ENCODE data around the gene HRH1. TPM values are rescaled to one million over a fixed set of nuclear protein-coding genes. Genes with fewer than 3 reads are reported as not detected.
A peak's percentile ranks its signal among the peaks of the same experiment; 100 is the strongest.

HRH1 gene
- total and polyA plus RNA-seq, 4 donors, result 10.4 to 21.3 (median 15.1) TPM

- Histone ChIP-seq H3K36me3 (ENCODE audit: control insufficient read depth, insufficient read depth, low read length) (no peaks in the 10 kb centered on the region), H3K9me3 (ENCODE audit: control insufficient read depth, insufficient read depth, low read length) (no peaks in the 10 kb centered on the region), H3K4me3 (ENCODE audit: low read depth, low read length) (no peak overlapping the region), H3K4me1 (ENCODE audit: control insufficient read depth, insufficient read depth, low read length) (no peaks in the 10 kb centered on the region), H3K27ac (ENCODE audit: low read depth, low read length) (no peak overlapping the region), H3K27me3 (ENCODE audit: control insufficient read depth, insufficient read depth, low read length) (no peaks in the 10 kb centered on the region)
- WGBS (ENCODE audit: insufficient coverage), result 97% methylated on average over 4 of the region's 4 CpGs
- DNase-seq (ENCODE audit: low read depth in 4 of 6, low spot score in 6 of 6), result no peak
Observed at GRCh38 chr3:11230125-11230524, 75.8 kb downstream of the HRH1 start.

DNA sequence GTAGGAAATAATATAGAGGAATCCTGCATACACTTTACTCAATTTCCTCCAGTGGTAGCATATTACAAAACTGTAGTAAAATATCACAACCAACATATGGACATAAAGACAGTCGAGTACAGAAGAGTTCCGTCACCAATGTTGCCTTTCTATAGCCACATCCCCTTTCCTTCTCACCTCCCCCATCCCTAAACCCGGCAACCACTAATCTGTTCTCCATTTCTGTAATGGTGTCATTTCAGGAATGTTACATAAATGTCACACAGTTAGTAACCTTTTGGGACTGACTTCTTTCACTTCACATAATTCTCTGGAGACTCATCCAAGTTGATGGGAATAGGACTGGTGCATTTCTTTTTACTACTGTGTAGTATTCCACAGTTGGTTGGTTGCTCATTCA lies 76.5 kb downstream of the HRH1 start:
- no peaks in the 10 kb centered on the region for H3K36me3 ChIP-seq (ENCODE audit: control insufficient read depth, insufficient read depth, low read length)
- no peak overlapping the region for H3K27ac ChIP-seq (ENCODE audit: low read depth, low read length)
- DNase-seq (ENCODE audit: low read depth in 4 of 6, low spot score in 6 of 6), result no peak
- H3K4me3 ChIP-seq (ENCODE audit: low read depth, low read length), result no peak overlapping the region
- H3K4me1 ChIP-seq (ENCODE audit: control insufficient read depth, insufficient read depth, low read length), result peaks cover 7% of the 10 kb centered on the region
- no peaks in the 10 kb centered on the region for H3K9me3 ChIP-seq (ENCODE audit: control insufficient read depth, insufficient read depth, low read length)
- WGBS (ENCODE audit: insufficient coverage), result 32% methylated on average over 2 of the region's 3 CpGs
- no peaks in the 10 kb centered on the region for H3K27me3 ChIP-seq (ENCODE audit: control insufficient read depth, insufficient read depth, low read length)

GRCh38 chr3:11235385-11235784 lies 81.1 kb downstream of the HRH1 start:
- no peaks in the 10 kb centered on the region for H3K9me3 ChIP-seq (ENCODE audit: control insufficient read depth, insufficient read depth, low read length)
- no peak for DNase-seq (ENCODE audit: low read depth in 4 of 6, low spot score in 6 of 6)
- H3K27ac ChIP-seq (ENCODE audit: low read depth, low read length), result no peak overlapping the region
- 75% methylated on average over 3 of the region's 8 CpGs for WGBS (ENCODE audit: insufficient coverage)
- no peak overlapping the region for H3K4me3 ChIP-seq (ENCODE audit: low read depth, low read length)
- H3K4me1 ChIP-seq (ENCODE audit: control insufficient read depth, insufficient read depth, low read length), result peaks cover 7% of the 10 kb centered on the region
- H3K27me3 ChIP-seq (ENCODE audit: control insufficient read depth, insufficient read depth, low read length), result no peaks in the 10 kb centered on the region
- no peaks in the 10 kb centered on the region for H3K36me3 ChIP-seq (ENCODE audit: control insufficient read depth, insufficient read depth, low read length)

DNA sequence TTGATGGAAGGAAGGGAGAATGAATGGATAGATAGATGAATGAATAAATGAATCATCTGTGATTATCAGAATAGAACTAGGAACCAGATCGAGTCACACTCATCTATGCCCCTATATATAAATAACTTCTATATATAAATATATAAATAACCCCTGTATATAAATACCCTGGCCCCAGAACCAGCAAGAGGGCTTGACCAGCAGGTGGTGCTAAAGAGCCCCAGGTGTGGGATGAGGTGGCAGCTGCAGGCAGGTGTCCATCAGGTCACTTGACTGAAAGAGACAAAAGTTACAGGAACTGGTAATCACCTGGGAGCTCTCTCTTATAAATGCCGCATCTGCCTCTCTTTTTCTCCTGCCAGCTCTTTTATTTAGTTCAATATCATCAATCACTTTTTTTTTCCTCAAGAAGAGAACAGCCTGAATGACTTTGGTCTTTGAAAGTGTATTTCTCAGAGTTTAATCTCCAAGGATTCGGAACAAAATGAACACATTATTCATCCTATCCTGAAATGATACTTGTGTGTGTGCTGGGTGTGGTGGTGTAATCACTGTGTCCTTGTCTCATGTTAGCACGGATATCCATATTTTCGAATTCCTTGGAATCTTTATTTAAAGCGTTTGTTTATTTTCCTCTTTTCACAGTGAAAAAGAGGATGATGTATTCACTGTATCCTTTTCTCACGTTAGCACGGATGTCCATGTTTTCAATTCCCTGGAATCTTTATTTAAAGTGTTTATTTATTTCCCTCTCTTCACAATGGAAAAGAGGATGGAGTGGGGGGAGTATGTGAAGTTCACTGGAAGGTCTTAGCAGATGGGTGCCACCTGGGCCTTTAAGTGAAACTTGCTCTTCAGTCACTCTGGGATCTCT lies 82.5 kb downstream of the HRH1 start:
- DNase-seq (ENCODE audit: low read depth in 4 of 6, low spot score in 6 of 6), result peak in 1 of 6 donors; percentile 34
- Histone ChIP-seq H3K4me1 (ENCODE audit: control insufficient read depth, insufficient read depth, low read length) (peaks cover 7% of the 10 kb centered on the region), H3K4me3 (ENCODE audit: low read depth, low read length) (no peak overlapping the region), H3K36me3 (ENCODE audit: control insufficient read depth, insufficient read depth, low read length) (no peaks in the 10 kb centered on the region), H3K27me3 (ENCODE audit: control insufficient read depth, insufficient read depth, low read length) (no peaks in the 10 kb centered on the region), H3K9me3 (ENCODE audit: control insufficient read depth, insufficient read depth, low read length) (no peaks in the 10 kb centered on the region), H3K27ac (ENCODE audit: low read depth, low read length) (no peak overlapping the region)
- no CpG with 5 or more reads among the region's 8 CpGs for WGBS (ENCODE audit: insufficient coverage)

DNA sequence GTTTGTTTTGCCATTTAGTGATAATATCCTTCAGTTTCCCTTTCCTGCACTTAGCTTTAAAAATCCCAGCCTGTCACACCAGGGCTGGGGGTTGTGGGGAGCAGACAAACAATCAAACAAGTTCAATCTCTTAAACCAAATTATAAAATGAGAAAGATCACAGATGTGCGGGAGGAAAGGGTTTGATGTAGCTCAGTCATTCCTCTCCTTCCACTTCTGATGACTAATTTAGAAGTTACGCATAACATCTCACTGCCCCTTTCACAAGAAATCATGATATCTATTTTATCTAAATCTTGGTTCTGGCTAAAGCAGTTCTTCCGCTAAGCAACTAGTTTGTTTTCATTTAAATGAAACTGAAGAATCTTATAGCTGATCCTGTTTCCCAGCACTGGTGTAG lies 83.8 kb downstream of the HRH1 start:
- Histone ChIP-seq H3K9me3 (ENCODE audit: control insufficient read depth, insufficient read depth, low read length) (no peaks in the 10 kb centered on the region), H3K27me3 (ENCODE audit: control insufficient read depth, insufficient read depth, low read length) (no peaks in the 10 kb centered on the region), H3K4me1 (ENCODE audit: control insufficient read depth, insufficient read depth, low read length) (peaks cover 7% of the 10 kb centered on the region), H3K27ac (ENCODE audit: low read depth, low read length) (no peak overlapping the region), H3K4me3 (ENCODE audit: low read depth, low read length) (no peak overlapping the region), H3K36me3 (ENCODE audit: control insufficient read depth, insufficient read depth, low read length) (no peaks in the 10 kb centered on the region)
- no CpG with 5 or more reads among the region's 3 CpGs for WGBS (ENCODE audit: insufficient coverage)
- no peak for DNase-seq (ENCODE audit: low read depth in 4 of 6, low spot score in 6 of 6)

DNA sequence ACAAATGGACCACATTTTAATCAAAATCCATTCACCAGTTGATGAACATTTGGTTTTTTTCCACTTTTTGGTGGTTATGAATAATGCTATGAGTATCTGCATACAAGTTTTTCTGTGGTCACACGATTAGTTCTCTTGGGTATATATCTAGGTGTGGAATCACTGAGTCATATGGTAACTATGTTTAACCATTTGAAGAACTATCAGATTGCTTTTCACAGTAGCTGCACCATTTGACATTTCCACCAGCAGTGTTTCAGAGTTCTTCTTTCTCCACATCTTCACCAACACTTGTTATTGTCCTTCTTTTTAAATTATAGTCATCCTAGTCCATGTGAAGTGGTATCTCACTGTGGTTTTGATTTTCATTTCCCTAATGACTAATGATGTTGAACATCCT lies 84.6 kb downstream of the HRH1 start:
- Histone ChIP-seq H3K4me1 (ENCODE audit: control insufficient read depth, insufficient read depth, low read length) (peaks cover 7% of the 10 kb centered on the region), H3K9me3 (ENCODE audit: control insufficient read depth, insufficient read depth, low read length) (no peaks in the 10 kb centered on the region), H3K36me3 (ENCODE audit: control insufficient read depth, insufficient read depth, low read length) (no peaks in the 10 kb centered on the region), H3K27ac (ENCODE audit: low read depth, low read length) (no peak overlapping the region), H3K27me3 (ENCODE audit: control insufficient read depth, insufficient read depth, low read length) (no peaks in the 10 kb centered on the region), H3K4me3 (ENCODE audit: low read depth, low read length) (no peak overlapping the region)
- no CpG with 5 or more reads among the region's 1 CpG for WGBS (ENCODE audit: insufficient coverage)
- no peak for DNase-seq (ENCODE audit: low read depth in 4 of 6, low spot score in 6 of 6)

GRCh38 chr3:11239796-11240195 lies 85.5 kb downstream of the HRH1 start:
- H3K4me3 ChIP-seq (ENCODE audit: low read depth, low read length), result no peak overlapping the region
- no peaks in the 10 kb centered on the region for H3K36me3 ChIP-seq (ENCODE audit: control insufficient read depth, insufficient read depth, low read length)
- no peaks in the 10 kb centered on the region for H3K27me3 ChIP-seq (ENCODE audit: control insufficient read depth, insufficient read depth, low read length)
- peaks cover 7% of the 10 kb centered on the region for H3K4me1 ChIP-seq (ENCODE audit: control insufficient read depth, insufficient read depth, low read length)
- no peak for DNase-seq (ENCODE audit: low read depth in 4 of 6, low spot score in 6 of 6)
- 78% methylated on average over 1 of the region's 1 CpG for WGBS (ENCODE audit: insufficient coverage)
- no peaks in the 10 kb centered on the region for H3K9me3 ChIP-seq (ENCODE audit: control insufficient read depth, insufficient read depth, low read length)
- no peak overlapping the region for H3K27ac ChIP-seq (ENCODE audit: low read depth, low read length)

DNA sequence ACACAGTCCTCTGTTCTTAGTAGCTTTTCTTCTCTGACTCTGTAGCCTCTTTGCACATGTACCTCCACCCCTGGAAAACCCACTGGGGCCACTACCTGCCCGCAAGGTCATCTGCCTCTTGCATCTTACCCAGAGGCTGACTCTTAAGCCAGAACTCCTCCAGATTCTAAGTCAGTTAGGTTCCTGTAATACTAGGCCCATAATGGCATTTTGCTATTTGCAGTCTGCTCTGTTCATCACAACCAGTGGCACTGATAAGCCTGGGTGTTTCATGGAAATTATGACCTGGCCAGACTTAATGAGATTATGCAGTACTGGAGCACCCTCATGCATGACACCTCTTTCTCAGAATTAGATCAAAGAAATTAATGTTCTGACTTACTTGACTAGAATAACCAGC lies 86.2 kb downstream of the HRH1 start:
- H3K4me1 ChIP-seq (ENCODE audit: control insufficient read depth, insufficient read depth, low read length), result peaks cover 4% of the 10 kb centered on the region
- H3K27me3 ChIP-seq (ENCODE audit: control insufficient read depth, insufficient read depth, low read length), result no peaks in the 10 kb centered on the region
- no peak overlapping the region for H3K4me3 ChIP-seq (ENCODE audit: low read depth, low read length)
- no peaks in the 10 kb centered on the region for H3K9me3 ChIP-seq (ENCODE audit: control insufficient read depth, insufficient read depth, low read length)
- H3K27ac ChIP-seq (ENCODE audit: low read depth, low read length), result no peak overlapping the region
- WGBS (ENCODE audit: insufficient coverage), result 83% methylated on average over 1 of the region's 1 CpG
- no peaks in the 10 kb centered on the region for H3K36me3 ChIP-seq (ENCODE audit: control insufficient read depth, insufficient read depth, low read length)
- DNase-seq (ENCODE audit: low read depth in 4 of 6, low spot score in 6 of 6), result peak in 1 of 6 donors; percentile 7

GRCh38 chr3:11244121-11244677 lies 89.9 kb downstream of the HRH1 start:
- Histone ChIP-seq H3K27ac (ENCODE audit: low read depth, low read length) (no peak overlapping the region), H3K4me1 (ENCODE audit: control insufficient read depth, insufficient read depth, low read length) (no peaks in the 10 kb centered on the region), H3K27me3 (ENCODE audit: control insufficient read depth, insufficient read depth, low read length) (no peaks in the 10 kb centered on the region), H3K4me3 (ENCODE audit: low read depth, low read length) (no peak overlapping the region), H3K36me3 (ENCODE audit: control insufficient read depth, insufficient read depth, low read length) (no peaks in the 10 kb centered on the region), H3K9me3 (ENCODE audit: control insufficient read depth, insufficient read depth, low read length) (no peaks in the 10 kb centered on the region)
- DNase-seq (ENCODE audit: low read depth in 4 of 6, low spot score in 6 of 6), result no peak
- WGBS (ENCODE audit: insufficient coverage), result 88% methylated on average over 1 of the region's 1 CpG

DNA sequence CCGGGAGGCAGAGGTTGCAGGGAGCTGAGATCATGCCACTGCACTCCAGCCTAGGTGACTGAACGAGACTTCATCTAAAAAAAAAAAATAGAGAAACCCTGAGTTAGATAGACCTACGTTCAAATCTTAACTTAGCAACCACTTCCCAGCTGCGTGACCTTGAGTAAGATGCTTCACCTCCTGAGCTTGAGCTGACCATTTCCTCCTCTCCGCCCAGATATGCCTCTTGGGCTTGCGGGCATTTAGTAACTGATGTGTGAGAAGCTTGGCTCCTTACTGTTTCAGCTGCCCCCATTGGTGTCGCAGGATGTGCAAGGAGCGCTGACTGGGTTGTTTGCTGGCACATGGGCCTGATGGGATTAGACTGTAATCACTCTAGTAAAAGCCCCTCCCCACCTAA lies 91.0 kb downstream of the HRH1 start:
- Histone ChIP-seq H3K36me3 (ENCODE audit: control insufficient read depth, insufficient read depth, low read length) (no peaks in the 10 kb centered on the region), H3K4me1 (ENCODE audit: control insufficient read depth, insufficient read depth, low read length) (no peaks in the 10 kb centered on the region), H3K27me3 (ENCODE audit: control insufficient read depth, insufficient read depth, low read length) (no peaks in the 10 kb centered on the region), H3K27ac (ENCODE audit: low read depth, low read length) (no peak overlapping the region), H3K9me3 (ENCODE audit: control insufficient read depth, insufficient read depth, low read length) (no peaks in the 10 kb centered on the region), H3K4me3 (ENCODE audit: low read depth, low read length) (no peak overlapping the region)
- 82% methylated on average over 3 of the region's 8 CpGs for WGBS (ENCODE audit: insufficient coverage)
- no peak for DNase-seq (ENCODE audit: low read depth in 4 of 6, low spot score in 6 of 6)
